Sigmoid colon (tissue), 4 donors: ENCODE measurements around the gene CCN2.

Source experiments
- CTCF ChIP-seq, 4 experiments: fragments of 450-650 bp in 3 of 4; fragments of 200-600 bp in 1 of 4; IDR thresholded peaks; one replicate each; pipeline ENCODE4 v1.5.1; 2016 to 2019; ENCODE audit warnings: antibody characterized with exemption in 4 of 4, mild to moderate bottlenecking in 3 of 4, moderate library complexity in 2 of 4
- EP300 ChIP-seq, 4 donors: sonication (generic); formaldehyde crosslinking; IDR thresholded peaks; one replicate each; pipeline ENCODE4 v1.6.1; 2017; ENCODE audit warnings: antibody characterized with exemption in 4 of 4
- POLR2A ChIP-seq, 2 donors: fragments of 450-650 bp; IDR thresholded peaks; one replicate each; pipeline ENCODE4 v1.6.1; 2016; ENCODE audit warnings: antibody characterized with exemption in 2 of 2, mild to moderate bottlenecking in 2 of 2, moderate library complexity in 2 of 2
- POLR2AphosphoS5 ChIP-seq, 4 donors: sonication (generic); formaldehyde crosslinking; IDR thresholded peaks; one replicate each; pipeline ENCODE4 v1.6.1; 2017; ENCODE audit warnings: antibody characterized with exemption in 4 of 4

GRCh38 chr6:132000296-132000695 lies 49.1 kb upstream of the CCN2 start:
- TF ChIP-seq CTCF (IDR thresholded peaks at IDR 0.05) = no peak
- TF ChIP-seq POLR2AphosphoS5 (IDR thresholded peaks at IDR 0.05) = no peak
- no peak for TF ChIP-seq EP300 (IDR thresholded peaks at IDR 0.05)
- TF ChIP-seq POLR2A (IDR thresholded peaks at IDR 0.05) = no peak
